Body of pancreas (tissue), 4 donors: ENCODE results near the gene SEMA7A. TPM values are rescaled to one million over a fixed set of nuclear protein-coding genes. Genes with fewer than 3 reads are reported as not detected.

Source experiments
- ATAC-seq: fragments of 150-250 bp; one replicate; pipeline ENCODE4 v1.9.1; 2016
- DNase-seq, 4 donors: peaks; one replicate each; pipeline ENCODE4 v3.0.0-alpha.2; 2019
- H3K27ac ChIP-seq, 4 donors: fragments of 200-600 bp; sonication (generic); 1 replicate in 3 of 4; 2 replicates in 1 of 4; pipeline versions ENCODE4 v1.5.1 to v1.6.1; 2016 to 2019; ENCODE audit warnings: mild to moderate bottlenecking in 1 of 4, mixed read lengths in 1 of 4, moderate library complexity in 1 of 4
- H3K27me3 ChIP-seq, 2 donors: fragments of 200-600 bp; sonication (generic); one replicate each; pipeline ENCODE4 v1.6.0; 2016; ENCODE audit warnings: mild to moderate bottlenecking in 1 of 2
- H3K36me3 ChIP-seq, 2 donors: fragments of 200-600 bp; sonication (generic); replicated peaks in 1 of 2; 2 replicates each; pipeline ENCODE4 v1.5.1; 2016; ENCODE audit warnings: low read depth in 2 of 2; ENCODE audit not compliant: insufficient read depth in 1 of 2
- H3K4me1 ChIP-seq: fragments of 200-600 bp; sonication (generic); one replicate; pipeline ENCODE4 v1.6.0; 2016
- H3K4me3 ChIP-seq, 2 donors: fragments of 200-600 bp; sonication (generic); 1 replicate in 1 of 2; 2 replicates in 1 of 2; pipeline ENCODE4 v1.5.1; 2016 to 2019
- H3K9me3 ChIP-seq, 3 donors: fragments of 200-600 bp; sonication (generic); 1 replicate in 2 of 3; 2 replicates in 1 of 3; pipeline ENCODE4 v1.5.1; 2016
- CTCF ChIP-seq, 7 experiments: fragments of 450-650 bp in 4 of 7; fragments of 200-600 bp in 3 of 7; sonication (generic) in 3 of 7; IDR thresholded peaks; one replicate each; pipeline ENCODE4 v1.5.1; 2016 to 2019; ENCODE audit warnings: antibody characterized with exemption in 7 of 7
- POLR2A ChIP-seq, 3 donors: fragments of 450-650 bp; IDR thresholded peaks; one replicate each; pipeline ENCODE4 v1.6.1; 2016; ENCODE audit warnings: antibody characterized with exemption in 3 of 3, mild to moderate bottlenecking in 2 of 3
- WGBS, 2 donors: methylation state at CpG; one replicate each; pipeline ENCODE4 v1.1.5; 2017; 5-methylcytosine and 5-hydroxymethylcytosine counted together
- intact Hi-C: fragments of 100-400 bp; cut with DNase I; formaldehyde crosslinking; loops from one replicate; pipeline ENCODE4 v1.15.1; 2023
- total RNA-seq, 2 donors: library from RNA; depleted of rRNA; stranded (reverse); fragments of >200 nt; gene quantifications; one replicate each; pipeline ENCODE4 v1.1.0, GENCODE V29; 2016

The SEMA7A gene
- total RNA-seq, 2 donors from 2014 or later: 0.33 to 0.52 TPM

GRCh38 chr15:74409225-74409624 lies 24.5 kb downstream of the SEMA7A start:
- Histone ChIP-seq H3K9me3 (no peaks in the 10 kb centered on the region), H3K4me3 (no peak overlapping the region), H3K36me3 (no peaks in the 10 kb centered on the region), H3K27me3 (no peaks in the 10 kb centered on the region), H3K27ac (no peak overlapping the region), H3K4me1 (no peaks in the 10 kb centered on the region)
- TF ChIP-seq POLR2A (IDR thresholded peaks at IDR 0.05) (no peak), CTCF (IDR thresholded peaks at IDR 0.05) (no peak)
- 68 to 75% methylated on average over 7 of the region's 7 CpGs for WGBS, 2 donors
- intact Hi-C loops: no loop called here
- DNase-seq: no peak
- ATAC-seq: no peak

GRCh38 chr15:74408815-74409214 lies 24.9 kb downstream of the SEMA7A start:
- Histone ChIP-seq H3K9me3 (no peaks in the 10 kb centered on the region), H3K27me3 (no peaks in the 10 kb centered on the region), H3K27ac (no peak overlapping the region), H3K36me3 (no peaks in the 10 kb centered on the region), H3K4me3 (no peak overlapping the region), H3K4me1 (no peaks in the 10 kb centered on the region)
- 62 to 72% methylated on average over 7 of the region's 7 CpGs for WGBS, 2 donors
- TF ChIP-seq POLR2A (IDR thresholded peaks at IDR 0.05): no peak
- intact Hi-C loops: no loop called here
- ATAC-seq: no peak
- no peak for DNase-seq

GRCh38 chr15:74408385-74408784 lies 25.4 kb downstream of the SEMA7A start:
- Histone ChIP-seq H3K4me3 (no peak overlapping the region), H3K9me3 (no peaks in the 10 kb centered on the region), H3K36me3 (no peaks in the 10 kb centered on the region), H3K4me1 (no peaks in the 10 kb centered on the region), H3K27me3 (no peaks in the 10 kb centered on the region), H3K27ac (no peak overlapping the region)
- ATAC-seq (no peak), DNase-seq (no peak)
- intact Hi-C loops: no loop called here
- WGBS, 2 donors: 54 to 68% methylated on average over 2 of the region's 2 CpGs
- TF ChIP-seq POLR2A (IDR thresholded peaks at IDR 0.05) (no peak), CTCF (IDR thresholded peaks at IDR 0.05) (no peak)

- Histone ChIP-seq H3K4me3 (no peak overlapping the region), H3K9me3 (no peaks in the 10 kb centered on the region), H3K27ac (no peak overlapping the region), H3K4me1 (no peaks in the 10 kb centered on the region), H3K36me3 (no peaks in the 10 kb centered on the region), H3K27me3 (no peaks in the 10 kb centered on the region)
- DNase-seq (no peak), ATAC-seq (no peak)
- WGBS, 2 donors: 44 to 48% methylated on average over 7 to 12 of the region's 12 CpGs
- intact Hi-C loops: no loop called here
- TF ChIP-seq CTCF (IDR thresholded peaks at IDR 0.05) (no peak), POLR2A (IDR thresholded peaks at IDR 0.05) (no peak)
Observed at GRCh38 chr15:74406992-74407705, 26.6 kb downstream of the SEMA7A start.

- ATAC-seq: no peak
- Histone ChIP-seq H3K4me1 (no peaks in the 10 kb centered on the region), H3K36me3 (no peaks in the 10 kb centered on the region), H3K4me3 (no peak overlapping the region), H3K27me3 (no peaks in the 10 kb centered on the region), H3K9me3 (no peaks in the 10 kb centered on the region), H3K27ac (no peak overlapping the region)
- no peak for DNase-seq
- no peak for TF ChIP-seq POLR2A (IDR thresholded peaks at IDR 0.05)
- no peak for TF ChIP-seq CTCF (IDR thresholded peaks at IDR 0.05)
- 69 to 76% methylated on average over 4 of the region's 4 CpGs for WGBS, 2 donors
- intact Hi-C loops: no loop called here
Observed at GRCh38 chr15:74406517-74406916, 27.2 kb downstream of the SEMA7A start.
